ENCODE results near the gene NDUFAF2. TPM values are rescaled to one million over a fixed set of nuclear protein-coding genes. Genes with fewer than 3 reads are reported as not detected.

Gene NDUFAF2
- total and polyA plus RNA-seq, 2 of the 13 experiments (the other 11 are each of a cell fraction or from before 2014, with no cell fraction given): 34.0 to 78.4 TPM

GRCh38 chr5:61162010-61162831 lies 217.2 kb downstream of the NDUFAF2 start, which contains the start of gene SMIM15 (continued):
- TF ChIP-seq PRDM15 (CRISPR knock-in tag; IDR thresholded peaks at IDR 0.05): peak; percentile 52
- no peak for TF ChIP-seq PAX8 (CRISPR knock-in tag; IDR thresholded peaks at IDR 0.05; ENCODE audit: borderline replicate concordance)
- TF ChIP-seq TBX3 (IDR thresholded peaks at IDR 0.05; ENCODE audit: borderline replicate concordance): no peak
- no peak; the same call in 1 of the 2 replicates for TF ChIP-seq TIGD3 (CRISPR knock-in tag; IDR thresholded peaks at IDR 0.05; ENCODE audit: borderline replicate concordance)
- no peak for TF ChIP-seq FOXP1 (IDR thresholded peaks at IDR 0.05)
- no peak for TF ChIP-seq FOXP1 (CRISPR knock-in tag; IDR thresholded peaks at IDR 0.05)
- no peak for TF ChIP-seq HDAC6 (IDR thresholded peaks at IDR 0.05; ENCODE audit: low read depth, low read length)
- no peak for TF ChIP-seq USF2 (IDR thresholded peaks at IDR 0.05; ENCODE audit: low read depth, low read length)
- TF ChIP-seq USF2 (CRISPR knock-in tag; IDR thresholded peaks at IDR 0.05; ENCODE audit: borderline replicate concordance): no peak
- 0 out of 2 replicates have a peak, but pooled peaks have one; percentile 22 for TF ChIP-seq ZNF20 (CRISPR knock-in tag; IDR thresholded peaks at IDR 0.05)
- TF ChIP-seq UBTF (CRISPR knock-in tag; IDR thresholded peaks at IDR 0.05): peak; percentile 84
- TF ChIP-seq ARNT (IDR thresholded peaks at IDR 0.05): no peak
- TF ChIP-seq TCF7L2 (IDR thresholded peaks at IDR 0.05; ENCODE audit: low read depth, low read length): no peak
- TF ChIP-seq ZNF451 (CRISPR knock-in tag; IDR thresholded peaks at IDR 0.05): peak; percentile 90
- TF ChIP-seq RFX5 (IDR thresholded peaks at IDR 0.05; ENCODE audit: low read depth, low read length): 0 out of 2 replicates have a peak, but pooled peaks have one; percentile 5
- no peak for TF ChIP-seq ZBTB33 (CRISPR knock-in tag; IDR thresholded peaks at IDR 0.05)
- TF ChIP-seq ZBTB38 (CRISPR knock-in tag; IDR thresholded peaks at IDR 0.05): peak; percentile 26; the same call in 1 of the 2 replicates
- TF ChIP-seq ZNF460 (CRISPR knock-in tag; IDR thresholded peaks at IDR 0.05; ENCODE audit: borderline replicate concordance): no peak
